Right cardiac atrium (tissue), 5 donors: ENCODE measurements around the gene CFAP97D2. TPM values are rescaled to one million over a fixed set of nuclear protein-coding genes. Genes with fewer than 3 reads are reported as not detected.
"Not testable (repeated sequence)": the region's sequence is repeated elsewhere in the genome, so short reads cannot be mapped to it uniquely, and the experiment has no call there.

Source experiments
- ATAC-seq, 2 donors: fragments of 200-7000 bp; cut with Tn5 transposase; one replicate each; pipeline versions ENCODE4 v1.8.0 to v1.9.1; 2020; ENCODE audit warnings: moderate library complexity in 2 of 2, mild to moderate bottlenecking in 1 of 2
- DNase-seq, 3 donors: peaks; one replicate each; pipeline ENCODE4 v3.0.0-alpha.2; 2020
- H3K27ac ChIP-seq: one replicate; pipeline ENCODE4 v1.5.1; 2013; ENCODE audit warnings: mild to moderate bottlenecking, low read length, control low read depth, moderate library complexity
- H3K27me3 ChIP-seq: one replicate; pipeline ENCODE4 v1.6.1; 2013; ENCODE audit not compliant: control insufficient read depth, insufficient read depth
- H3K4me1 ChIP-seq: one replicate; pipeline ENCODE4 v1.6.1; 2013; ENCODE audit warnings: low read length; ENCODE audit not compliant: control insufficient read depth, insufficient read depth
- H3K4me3 ChIP-seq: one replicate; pipeline ENCODE4 v1.5.1; 2013; ENCODE audit warnings: low read length, control low read depth
- H3K9me3 ChIP-seq: one replicate; pipeline ENCODE4 v1.6.1; 2013; ENCODE audit warnings: low read length; ENCODE audit not compliant: control insufficient read depth
- WGBS: extraction: QIAGEN DNeasy Blood & Tissue Kit; methylation state at CpG from one replicate; pipeline ENCODE4 v1.1.7; 2013; 5-methylcytosine and 5-hydroxymethylcytosine counted together
- intact Hi-C, 4 donors: fragments of 100-400 bp; cut with DNase I; formaldehyde crosslinking; loops; one replicate each; pipeline versions ENCODE4 v1.11.0 to v1.14.0; 2022 to 2023
- polyA plus RNA-seq: library from polyadenylated mRNA; stranded (reverse); fragments of 200-250 nt; gene quantifications from one replicate; pipeline ENCODE4 v1.2.3, GENCODE V29; 2013
- total RNA-seq, 4 donors: library from RNA; stranded (reverse); fragmentation: NEBNext Ultra II Directional; extraction: Animal tissue kit (Norgen Biotek cat#: 25700); gene quantifications; one replicate each; pipeline ENCODE4 v1.2.1, GENCODE V29; 2021
- donor health status: healthy with polysubstance abuse.
- donor health status: DM: no; HTN: yes; CAD: no.
- donor health status: DM: no; HTN: no; CAD: no.
- donor health status: DM: no; HTN: yes; CAD: no; lungs with severe emphysema.
- donor health status: DM: yes; HTN: yes; CAD: no.

CFAP97D2 gene
- total and polyA plus RNA-seq, 5 donors: not detected

- Histone ChIP-seq H3K27ac (no peak overlapping the region), H3K4me3 (no peak overlapping the region), H3K9me3 (no peaks in the 10 kb centered on the region), H3K27me3 (no peaks in the 10 kb centered on the region), H3K4me1 (peaks cover 9% of the 10 kb centered on the region)
- WGBS: 88% methylated on average over 16 of the region's 16 CpGs
- intact Hi-C loops: no loop called here
- DNase-seq: no peak
- ATAC-seq: no peak
Measured at GRCh38 chr13:114162533-114162922, 16.5 kb upstream of the CFAP97D2 start.

GRCh38 chr13:114164053-114164452 is 15.0 kb upstream of the CFAP97D2 start:
- peak in 1 of 3 donors; percentile 21 for DNase-seq
- Histone ChIP-seq H3K27me3 (no peaks in the 10 kb centered on the region), H3K4me1 (peaks cover 9% of the 10 kb centered on the region), H3K9me3 (no peaks in the 10 kb centered on the region), H3K27ac (no peak overlapping the region), H3K4me3 (no peak overlapping the region)
- intact Hi-C loops: no loop called here
- 92% methylated on average over 14 of the region's 14 CpGs for WGBS
- ATAC-seq: no peak

GRCh38 chr13:114164681-114165429 is 14.2 kb upstream of the CFAP97D2 start:
- 92% methylated on average over 26 of the region's 26 CpGs for WGBS
- Histone ChIP-seq H3K4me3 (no peak overlapping the region), H3K27ac (no peak overlapping the region), H3K9me3 (no peaks in the 10 kb centered on the region), H3K4me1 (peaks cover 9% of the 10 kb centered on the region), H3K27me3 (no peaks in the 10 kb centered on the region)
- DNase-seq: peak in 1 of 3 donors; percentile 40
- intact Hi-C loops: no loop called here
- ATAC-seq: no peak

GRCh38 chr13:114166381-114167131 is 12.5 kb upstream of the CFAP97D2 start:
- no peaks in the 10 kb centered on the region for H3K27me3 ChIP-seq
- H3K4me1 ChIP-seq: peaks cover 9% of the 10 kb centered on the region
- H3K9me3 ChIP-seq: no peaks in the 10 kb centered on the region
- H3K4me3 ChIP-seq: no peak overlapping the region
- ATAC-seq: peak; percentile 76 to 78
- 32% methylated on average over 20 of the region's 20 CpGs for WGBS
- H3K27ac ChIP-seq: peak overlapping the region; percentile 0
- intact Hi-C loops: no loop called here
- DNase-seq: peak; percentile 49 to 85 (median 78)

- Histone ChIP-seq H3K4me1 (peaks cover 4% of the 10 kb centered on the region), H3K9me3 (no peaks in the 10 kb centered on the region), H3K27ac (no peak overlapping the region), H3K4me3 (no peak overlapping the region), H3K27me3 (no peaks in the 10 kb centered on the region)
- 84% methylated on average over 5 of the region's 5 CpGs for WGBS
- intact Hi-C loops: no loop called here
- no peak for ATAC-seq
- peak in 2 of 3 donors; percentile 39 to 66 for DNase-seq
Measured at GRCh38 chr13:114167426-114167825, 11.6 kb upstream of the CFAP97D2 start.

- Histone ChIP-seq H3K4me3 (no peak overlapping the region), H3K9me3 (no peaks in the 10 kb centered on the region), H3K4me1 (peaks cover 4% of the 10 kb centered on the region), H3K27ac (no peak overlapping the region), H3K27me3 (no peaks in the 10 kb centered on the region)
- intact Hi-C loops: no loop called here
- DNase-seq (no peak), ATAC-seq (no peak)
- WGBS: 92% methylated on average over 5 of the region's 5 CpGs
Measured at GRCh38 chr13:114167885-114168284, 11.2 kb upstream of the CFAP97D2 start.

- no peak overlapping the region for H3K4me3 ChIP-seq
- no peaks in the 10 kb centered on the region for H3K4me1 ChIP-seq
- intact Hi-C loops: no loop called here
- H3K27ac ChIP-seq: no peak overlapping the region
- WGBS: 70% methylated on average over 3 of the region's 3 CpGs
- DNase-seq (no peak), ATAC-seq (no peak)
- no peaks in the 10 kb centered on the region for H3K27me3 ChIP-seq
- H3K9me3 ChIP-seq: no peaks in the 10 kb centered on the region
Measured at GRCh38 chr13:114173272-114173671, 5.8 kb upstream of the CFAP97D2 start.

GRCh38 chr13:114173745-114174144 is 5.3 kb upstream of the CFAP97D2 start:
- 63% methylated on average over 1 of the region's 1 CpG for WGBS
- ATAC-seq (no peak), DNase-seq (no peak)
- H3K4me1 ChIP-seq: no peaks in the 10 kb centered on the region
- no peak overlapping the region for H3K27ac ChIP-seq
- no peak overlapping the region for H3K4me3 ChIP-seq
- no peaks in the 10 kb centered on the region for H3K27me3 ChIP-seq
- no peaks in the 10 kb centered on the region for H3K9me3 ChIP-seq
- intact Hi-C loops: no loop called here

GRCh38 chr13:114174529-114174961 is 4.5 kb upstream of the CFAP97D2 start:
- no peak for ATAC-seq
- H3K4me3 ChIP-seq: no peak overlapping the region
- no peaks in the 10 kb centered on the region for H3K4me1 ChIP-seq
- DNase-seq: no peak
- intact Hi-C loops: no loop called here
- H3K27me3 ChIP-seq: no peaks in the 10 kb centered on the region
- no peaks in the 10 kb centered on the region for H3K9me3 ChIP-seq
- H3K27ac ChIP-seq: no peak overlapping the region
- WGBS: 30% methylated on average over 3 of the region's 3 CpGs

- H3K27me3 ChIP-seq, ATAC-seq, H3K4me1 ChIP-seq, H3K9me3 ChIP-seq, H3K27ac ChIP-seq, intact Hi-C loops, H3K4me3 ChIP-seq: not testable (repeated sequence)
- DNase-seq: peak in 1 of 3 donors; percentile 53
- WGBS: 93% methylated on average over 13 of the region's 14 CpGs
Measured at GRCh38 chr13:114176359-114176902, 2.6 kb upstream of the CFAP97D2 start.
